Lung (tissue), 12 donors: ENCODE data around the gene STEAP1B. TPM values are rescaled to one million over a fixed set of nuclear protein-coding genes. Genes with fewer than 3 reads are reported as not detected.

Source experiments
- ATAC-seq: fragments of 200-7000 bp; cut with Tn5 transposase; one replicate; pipeline ENCODE4 v1.9.1; 2020; ENCODE audit warnings: moderate number of reproducible peaks; ENCODE audit not compliant: insufficient read depth, low FRiP score
- DNase-seq, 3 donors: peaks; one replicate each; pipeline ENCODE4 v3.0.0-alpha.2; 2013 to 2017
- H3K27ac ChIP-seq, 2 donors: one replicate each; pipeline ENCODE4 v1.5.1; 2013; ENCODE audit warnings: mild to moderate bottlenecking in 2 of 2, moderate library complexity in 2 of 2, control low read depth in 1 of 2, inconsistent platforms in 1 of 2, low read depth in 1 of 2, low read length in 1 of 2
- H3K27me3 ChIP-seq, 3 donors: one replicate each; pipeline ENCODE4 v1.5.1; 2013; ENCODE audit warnings: low read length in 2 of 3; ENCODE audit not compliant: control insufficient read depth in 3 of 3, insufficient read depth in 3 of 3
- H3K36me3 ChIP-seq, 4 donors: one replicate each; pipeline ENCODE4 v1.5.1; 2013; ENCODE audit warnings: low read length in 4 of 4, mild to moderate bottlenecking in 1 of 4, moderate library complexity in 1 of 4; ENCODE audit not compliant: control insufficient read depth in 4 of 4, insufficient read depth in 4 of 4
- H3K4me1 ChIP-seq, 5 donors: one replicate each; pipeline ENCODE4 v1.5.1; 2013; ENCODE audit warnings: low read length in 5 of 5, mild to moderate bottlenecking in 2 of 5, moderate library complexity in 1 of 5; ENCODE audit not compliant: control insufficient read depth in 5 of 5, insufficient read depth in 5 of 5
- H3K4me3 ChIP-seq: one replicate; pipeline ENCODE4 v1.5.1; 2013; ENCODE audit warnings: mild to moderate bottlenecking, control low read depth, moderate library complexity
- H3K9ac ChIP-seq, 2 donors: one replicate each; pipeline ENCODE4 v1.5.1; 2013; ENCODE audit warnings: low read length in 2 of 2, control low read depth in 1 of 2; ENCODE audit not compliant: insufficient read depth in 1 of 2
- H3K9me3 ChIP-seq, 4 donors: one replicate each; pipeline ENCODE4 v1.5.1; 2013; ENCODE audit warnings: low read length in 3 of 4, mild to moderate bottlenecking in 1 of 4, moderate library complexity in 1 of 4; ENCODE audit not compliant: control insufficient read depth in 4 of 4, insufficient read depth in 3 of 4
- WGBS, 2 donors: extraction: QIAGEN DNeasy Blood & Tissue Kit; methylation state at CpG; one replicate each; pipeline ENCODE4 v1.1.7; 2013; 5-methylcytosine and 5-hydroxymethylcytosine counted together
- polyA plus RNA-seq, 2 donors: library from polyadenylated mRNA; stranded (reverse); fragments of 200-250 nt; gene quantifications; one replicate each; pipeline ENCODE4 v1.2.1, GENCODE V29; 2013
- total RNA-seq, 2 donors: library from RNA; depleted of rRNA in 1 of 2; stranded (reverse); fragments of >200 nt in 1 of 2; gene quantifications; one replicate each; pipeline ENCODE4 v1.2.1, GENCODE V29; 2014 to 2021
- TF ChIP-seq, protein P1 (sequence below): IDR thresholded peaks from 2 replicates; pipeline ENCODE4 v1.5.1; 2012; ENCODE audit warnings: mild to moderate bottlenecking; ENCODE audit errors: control extremely low read depth, extremely low read depth
- donor health status: control.
- donor health status: control.
- donor health status: Bipolar disorder and iron deficiency.
- donor health status: healthy.
- donor health status: DM: yes; HTN: yes; CAD: no.

The STEAP1B gene
- total and polyA plus RNA-seq, 4 donors = 0.16 to 1.5 (median 0.96) TPM

DNA sequence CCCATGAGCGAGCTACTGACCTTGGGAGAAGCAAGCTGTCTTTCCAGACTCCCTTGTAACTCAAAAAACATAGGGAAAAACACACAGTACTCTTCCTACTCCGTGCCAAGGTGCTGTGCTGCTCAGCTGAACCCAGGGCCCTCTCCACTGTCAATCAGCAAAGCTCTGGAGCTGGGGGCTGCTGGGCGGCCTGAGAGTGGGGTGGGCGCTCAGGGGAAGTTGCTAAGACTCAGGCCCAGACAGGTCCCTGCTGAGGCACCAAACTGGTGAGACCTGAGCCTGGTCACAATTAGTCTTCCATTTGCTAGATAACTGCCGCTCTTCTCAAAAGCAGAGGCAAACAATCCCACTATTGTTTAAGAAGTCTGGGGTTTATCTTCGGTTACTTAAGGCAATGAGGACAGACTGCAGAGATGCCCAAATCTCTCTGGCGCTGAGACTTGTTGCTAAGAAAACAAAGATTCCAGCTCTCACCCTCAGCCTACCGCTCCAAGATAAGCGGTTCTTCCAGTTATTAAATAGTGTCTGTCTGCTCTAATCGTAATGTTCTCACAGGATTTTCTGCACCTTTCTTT is 22.0 kb downstream of the STEAP1B start:
- no peak overlapping the region for H3K4me3 ChIP-seq
- 80 to 85% methylated on average over 10 of the region's 10 CpGs for WGBS, 2 donors
- H3K4me1 ChIP-seq = peaks cover 0 to 6% (median 0%) of the 10 kb centered on the region in 5 donors
- no peaks in the 10 kb centered on the region for H3K36me3 ChIP-seq
- no peaks in the 10 kb centered on the region for H3K27me3 ChIP-seq
- H3K27ac ChIP-seq = no peak overlapping the region
- H3K9ac ChIP-seq = no peak overlapping the region
- DNase-seq = no peak
- TF ChIP-seq, protein P1, sequence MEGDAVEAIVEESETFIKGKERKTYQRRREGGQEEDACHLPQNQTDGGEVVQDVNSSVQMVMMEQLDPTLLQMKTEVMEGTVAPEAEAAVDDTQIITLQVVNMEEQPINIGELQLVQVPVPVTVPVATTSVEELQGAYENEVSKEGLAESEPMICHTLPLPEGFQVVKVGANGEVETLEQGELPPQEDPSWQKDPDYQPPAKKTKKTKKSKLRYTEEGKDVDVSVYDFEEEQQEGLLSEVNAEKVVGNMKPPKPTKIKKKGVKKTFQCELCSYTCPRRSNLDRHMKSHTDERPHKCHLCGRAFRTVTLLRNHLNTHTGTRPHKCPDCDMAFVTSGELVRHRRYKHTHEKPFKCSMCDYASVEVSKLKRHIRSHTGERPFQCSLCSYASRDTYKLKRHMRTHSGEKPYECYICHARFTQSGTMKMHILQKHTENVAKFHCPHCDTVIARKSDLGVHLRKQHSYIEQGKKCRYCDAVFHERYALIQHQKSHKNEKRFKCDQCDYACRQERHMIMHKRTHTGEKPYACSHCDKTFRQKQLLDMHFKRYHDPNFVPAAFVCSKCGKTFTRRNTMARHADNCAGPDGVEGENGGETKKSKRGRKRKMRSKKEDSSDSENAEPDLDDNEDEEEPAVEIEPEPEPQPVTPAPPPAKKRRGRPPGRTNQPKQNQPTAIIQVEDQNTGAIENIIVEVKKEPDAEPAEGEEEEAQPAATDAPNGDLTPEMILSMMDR = no peak
- H3K9me3 ChIP-seq = no peaks in the 10 kb centered on the region
- ATAC-seq = no peak

DNA sequence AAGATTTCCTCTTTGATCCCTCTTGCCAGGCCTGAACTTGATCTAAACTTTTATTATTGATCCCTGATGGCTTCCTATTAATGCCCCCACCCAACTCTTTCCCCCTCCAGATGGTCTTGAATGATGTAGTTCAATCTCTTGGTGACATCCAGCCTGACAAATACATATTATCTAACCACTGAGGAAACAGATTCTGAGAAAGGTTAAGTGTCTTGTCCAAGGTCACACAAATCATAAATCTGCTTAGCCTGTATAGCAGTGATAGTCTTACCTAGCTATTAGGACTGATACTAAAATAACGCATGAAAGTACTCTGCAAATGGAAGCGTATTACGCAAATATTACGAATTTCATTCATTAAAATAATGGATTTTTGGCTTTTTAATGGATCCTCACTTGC is 22.7 kb downstream of the STEAP1B start:
- WGBS, 2 donors = 96% methylated on average over 4 of the region's 4 CpGs
- ATAC-seq (no peak), DNase-seq (no peak)

DNA sequence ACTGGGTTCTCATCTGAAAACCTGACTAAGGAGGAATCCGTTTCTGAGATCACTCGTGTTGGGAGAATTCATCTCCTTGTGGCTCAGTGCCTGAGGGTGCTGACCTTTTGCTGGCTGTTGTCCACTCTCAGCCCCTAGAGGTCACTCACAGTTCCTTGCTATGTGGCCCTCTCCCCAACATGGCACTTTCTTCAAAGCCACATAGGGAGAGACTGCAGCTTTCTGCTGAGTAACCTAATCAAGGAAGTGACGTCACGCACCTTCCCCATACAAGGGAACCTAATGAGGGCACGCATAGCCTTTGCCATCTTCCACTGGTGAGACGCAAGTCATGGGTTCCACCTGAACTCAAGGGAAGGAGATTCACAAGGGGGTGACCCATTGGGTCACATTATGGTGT is 23.2 kb downstream of the STEAP1B start:
- Histone ChIP-seq H3K4me3 (no peak overlapping the region), H3K36me3 (no peaks in the 10 kb centered on the region), H3K4me1 (peaks cover 0 to under 1% (median 0%) of the 10 kb centered on the region in 5 donors), H3K9ac (no peak overlapping the region), H3K9me3 (no peaks in the 10 kb centered on the region), H3K27ac (no peak overlapping the region), H3K27me3 (no peaks in the 10 kb centered on the region)
- DNase-seq (no peak), ATAC-seq (no peak)
- 86 to 87% methylated on average over 6 of the region's 6 CpGs for WGBS, 2 donors
- TF ChIP-seq, protein P1 = no peak

More for the DNA sequence above, 22.7 kb downstream of the STEAP1B start:
- no peaks in the 10 kb centered on the region for H3K27me3 ChIP-seq
- H3K27ac ChIP-seq = no peak overlapping the region
- TF ChIP-seq, protein P1 = no peak
- no peak overlapping the region for H3K4me3 ChIP-seq
- H3K9me3 ChIP-seq = no peaks in the 10 kb centered on the region
- H3K9ac ChIP-seq = no peak overlapping the region
- H3K36me3 ChIP-seq = no peaks in the 10 kb centered on the region
- H3K4me1 ChIP-seq = peaks cover 0 to 3% (median 0%) of the 10 kb centered on the region in 5 donors

DNA sequence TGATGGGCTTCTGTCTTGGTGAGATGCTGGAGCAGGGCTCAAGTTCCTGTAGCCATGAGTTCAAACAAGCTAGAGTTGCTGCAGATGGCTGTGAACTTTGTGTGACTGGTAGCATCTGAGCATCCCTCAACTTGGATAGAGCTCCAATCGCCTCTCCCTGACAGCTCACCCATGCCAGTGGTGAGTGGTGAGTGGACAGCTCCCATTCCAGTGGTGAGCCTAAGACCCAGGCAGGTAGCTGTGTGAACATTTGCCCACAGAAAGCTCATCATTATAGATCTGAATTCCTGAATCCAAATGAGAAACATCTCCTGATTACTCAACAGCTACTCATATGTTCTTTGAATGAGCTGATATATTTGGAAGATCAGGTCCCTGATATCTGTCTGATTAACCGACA is 25.3 kb downstream of the STEAP1B start:
- no peak overlapping the region for H3K27ac ChIP-seq
- H3K4me3 ChIP-seq = no peak overlapping the region
- no peaks in the 10 kb centered on the region for H3K36me3 ChIP-seq
- TF ChIP-seq, protein P1 = no peak
- ATAC-seq (no peak), DNase-seq (no peak)
- no peak overlapping the region for H3K9ac ChIP-seq
- WGBS, 2 donors = 83 to 90% methylated on average over 2 of the region's 2 CpGs
- H3K9me3 ChIP-seq = no peaks in the 10 kb centered on the region
- H3K27me3 ChIP-seq = no peaks in the 10 kb centered on the region
- no peaks in the 10 kb centered on the region for H3K4me1 ChIP-seq
